GM19023 (cell line): Measurements from ENCODE around the gene IRF3.

Experiments used
- ATAC-seq: cut with Tn5 transposase; IDR thresholded peaks from one replicate; pipeline ENCODE4 v1.9.1; 2021; ENCODE audit warnings: mild to moderate bottlenecking, moderate library complexity; ENCODE audit not compliant: unreplicated experiment

The IRF3 gene

DNA sequence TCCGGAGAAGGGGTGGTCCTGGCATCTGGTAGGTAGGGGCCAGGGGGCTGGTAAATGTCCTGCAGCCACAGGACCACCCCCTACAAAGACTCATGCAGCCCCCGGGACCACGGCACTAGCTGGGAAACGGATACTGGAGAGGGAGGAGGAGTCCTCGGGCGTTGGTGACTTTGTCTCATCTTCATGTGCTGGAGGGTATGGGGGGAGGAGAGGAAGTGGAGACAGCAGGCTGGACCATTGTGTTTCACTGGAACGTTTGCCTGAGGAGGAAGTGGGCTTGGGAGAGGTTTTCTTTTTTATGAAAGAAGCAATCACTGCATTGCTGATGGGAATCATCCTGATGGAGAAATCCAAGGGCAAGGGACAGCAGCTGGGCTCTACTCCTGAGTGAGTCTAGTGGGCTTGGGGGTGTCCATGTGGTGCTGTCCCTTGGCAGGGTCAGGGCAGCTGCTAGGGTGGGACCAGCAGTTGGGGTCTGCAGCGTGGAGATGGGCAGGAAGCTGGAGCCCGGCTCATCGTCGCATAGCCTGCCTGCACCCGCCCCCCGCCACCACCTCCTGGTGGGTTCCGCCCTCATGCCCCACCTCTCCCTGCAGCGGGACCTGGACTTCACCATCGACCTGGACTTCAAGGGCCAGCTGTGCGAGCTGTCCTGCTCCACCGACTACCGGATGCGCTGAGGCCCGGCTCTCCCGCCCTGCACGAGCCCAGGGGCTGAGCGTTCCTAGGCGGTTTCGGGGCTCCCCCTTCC is 22.1 kb upstream of the IRF3 start:
- ATAC-seq: no peak

DNA sequence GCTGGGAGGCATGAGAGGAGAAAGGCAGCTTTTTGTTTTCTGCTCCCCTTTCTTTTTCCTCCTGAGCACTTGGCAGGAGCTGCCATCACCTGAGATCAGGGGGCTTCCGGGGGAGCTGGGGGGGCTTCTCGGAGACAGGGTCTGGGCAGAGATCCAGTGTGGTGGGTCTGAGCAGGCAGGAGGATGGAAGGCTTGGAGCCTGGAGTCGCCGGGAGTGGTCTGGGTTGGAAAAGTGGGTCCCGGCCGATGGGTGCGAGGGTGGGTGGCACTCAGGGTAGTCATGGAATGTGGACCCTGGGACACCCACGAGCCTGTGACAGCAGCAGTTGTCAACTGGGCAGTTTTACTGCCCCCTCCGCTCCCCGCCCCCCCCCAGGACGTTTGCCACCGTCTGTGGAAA is 21.5 kb upstream of the IRF3 start:
- ATAC-seq: no peak

DNA sequence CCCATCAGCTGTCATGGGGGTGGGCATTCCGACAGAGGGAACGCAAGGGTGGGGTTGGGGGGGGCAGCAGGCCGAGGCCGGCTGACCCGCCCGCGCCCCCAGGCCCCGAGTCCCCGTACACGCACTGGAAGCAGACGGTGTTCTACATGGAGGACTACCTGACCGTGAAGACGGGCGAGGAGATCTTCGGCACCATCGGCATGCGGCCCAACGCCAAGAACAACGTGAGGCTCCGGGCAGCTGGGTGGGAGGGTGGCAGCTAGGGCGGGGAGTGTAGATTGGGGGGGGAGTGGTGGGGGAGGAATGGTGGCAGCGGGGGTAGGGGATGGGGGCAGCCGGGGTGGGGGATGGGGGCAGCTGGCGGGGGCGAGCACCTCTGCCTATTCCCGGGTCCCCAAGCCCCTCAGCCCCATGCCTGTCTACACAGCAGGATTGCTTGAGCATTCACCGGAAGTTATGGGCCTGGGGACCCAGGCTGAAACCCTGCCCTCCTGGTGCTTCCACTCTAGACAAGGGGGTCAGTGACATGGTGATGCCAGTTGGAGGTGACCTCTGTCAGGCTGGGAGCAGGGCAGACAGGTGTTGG is 20.9 kb upstream of the IRF3 start:
- ATAC-seq: no peak

DNA sequence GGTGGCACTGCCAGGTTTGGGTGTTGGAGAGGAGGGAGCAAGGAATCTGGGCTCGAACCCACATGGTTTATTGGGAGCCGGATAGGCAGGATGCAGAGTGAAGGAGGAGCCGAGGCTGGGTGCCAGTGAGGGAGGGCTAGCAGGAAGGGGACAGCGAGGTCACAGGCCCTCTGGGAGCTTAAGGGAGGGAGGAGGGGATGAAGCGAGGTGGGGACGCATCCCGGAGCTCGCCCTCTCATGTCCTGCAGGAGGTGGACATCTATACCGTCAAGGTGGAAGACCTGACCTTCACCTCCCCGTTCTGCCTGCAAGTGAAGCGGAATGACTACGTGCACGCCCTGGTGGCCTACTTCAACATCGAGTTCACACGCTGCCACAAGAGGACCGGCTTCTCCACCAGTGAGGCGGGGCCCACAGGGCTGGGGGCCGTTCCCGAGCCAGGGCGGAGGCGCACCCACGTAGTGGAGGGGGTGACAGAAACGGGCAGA is 20.2 kb upstream of the IRF3 start:
- no peak for ATAC-seq

DNA sequence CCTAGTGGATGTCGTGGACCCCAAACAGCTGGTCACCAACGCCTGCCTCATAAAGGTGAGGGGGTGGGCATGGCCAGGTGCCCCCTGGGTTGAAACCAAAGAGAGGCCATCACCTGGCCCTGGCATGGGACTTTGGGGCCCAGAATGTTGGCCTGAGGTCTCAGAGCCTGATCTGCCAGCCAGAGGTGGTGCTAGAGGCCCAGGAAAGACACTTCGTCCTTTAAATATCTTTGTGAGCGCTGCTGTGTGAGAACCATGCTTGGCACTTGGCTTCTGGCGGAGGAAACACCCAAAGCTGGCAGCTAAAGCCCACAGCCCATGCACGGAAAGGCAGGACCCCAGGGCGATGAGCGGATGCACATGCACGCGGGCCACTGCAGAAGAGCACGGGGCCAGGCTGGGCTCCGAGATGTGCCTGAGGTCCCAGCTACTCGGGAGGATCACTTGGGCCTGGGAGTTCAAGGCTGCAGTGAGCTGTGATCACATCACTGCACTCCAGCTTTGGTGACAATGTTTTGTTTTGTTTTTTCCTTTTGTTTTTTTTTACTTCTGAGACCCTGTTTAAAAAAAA is 19.4 kb upstream of the IRF3 start:
- no peak for ATAC-seq

DNA sequence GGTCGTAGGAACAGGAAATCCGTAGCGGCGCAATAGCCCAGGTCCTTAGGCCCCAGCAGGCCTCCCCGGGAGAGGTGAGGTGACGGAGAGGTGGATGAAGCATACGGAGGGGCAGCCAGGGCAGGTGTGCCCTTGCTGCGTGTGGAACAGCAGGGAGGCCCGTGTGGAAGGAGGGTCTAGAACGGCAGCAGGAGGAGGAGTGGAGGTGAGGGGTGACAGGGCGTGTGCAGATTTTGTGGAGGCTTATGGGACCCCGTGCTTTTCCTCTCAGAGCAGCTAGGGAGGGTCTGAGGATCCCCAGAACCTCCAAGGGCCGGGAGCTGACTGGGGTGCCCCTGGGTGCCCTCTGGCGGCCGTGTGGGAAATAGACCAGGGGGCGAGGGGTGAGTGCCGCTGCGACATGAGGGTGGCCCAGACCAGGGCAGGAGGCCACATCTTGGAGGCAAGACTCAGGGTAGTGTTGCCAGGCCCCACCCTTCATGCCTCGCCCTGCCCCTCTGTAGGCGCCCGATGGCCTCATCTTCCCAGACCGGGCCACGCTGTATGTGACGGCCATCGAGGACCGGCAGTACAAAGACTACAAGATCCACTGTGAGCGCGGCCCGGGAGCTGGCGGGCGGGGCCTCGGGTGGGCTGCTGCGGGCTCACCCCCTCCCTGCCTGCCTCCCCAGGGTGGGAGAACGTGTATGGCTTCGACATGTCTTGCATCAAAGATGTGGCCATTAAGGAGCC is 18.8 kb upstream of the IRF3 start:
- no peak for ATAC-seq

DNA sequence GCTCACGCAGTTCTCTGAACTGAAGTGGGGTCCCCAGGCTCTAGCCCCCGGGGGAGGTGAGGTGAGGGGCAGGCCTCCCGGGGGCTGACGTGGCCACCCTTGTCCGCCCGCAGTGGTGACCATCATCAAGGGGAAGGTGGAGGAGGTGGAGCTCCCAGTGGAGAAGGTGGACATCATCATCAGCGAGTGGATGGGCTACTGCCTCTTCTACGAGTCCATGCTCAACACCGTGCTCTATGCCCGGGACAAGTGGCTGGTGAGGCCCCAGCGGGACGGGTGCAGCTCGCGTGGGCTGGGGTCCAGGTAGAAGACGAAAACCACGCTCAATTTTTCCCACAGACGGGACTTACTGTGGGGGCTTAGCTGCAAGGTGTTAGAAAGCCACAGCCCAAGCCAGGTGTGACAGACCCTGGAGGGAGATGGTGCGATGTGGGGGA is 18.2 kb upstream of the IRF3 start:
- ATAC-seq: no peak

DNA sequence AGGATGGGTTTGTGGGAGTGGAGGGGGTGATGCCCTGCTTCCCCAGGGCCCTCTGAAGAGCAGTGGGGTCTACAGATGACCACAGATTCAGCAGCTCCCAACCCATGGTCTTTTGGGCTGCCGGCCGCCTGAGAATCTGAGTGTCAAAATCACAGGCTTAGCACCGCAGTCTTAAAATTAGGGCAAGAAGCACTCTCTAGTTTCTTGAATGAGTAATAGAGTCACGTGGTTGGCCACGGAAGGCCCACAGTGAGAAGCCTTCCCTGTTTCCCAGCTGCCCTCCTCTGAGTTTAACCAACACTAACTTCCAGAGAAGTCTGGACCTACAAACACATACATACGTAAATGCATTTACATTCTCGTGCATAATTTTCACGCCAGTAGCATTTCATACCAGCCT is 16.6 kb upstream of the IRF3 start:
- ATAC-seq: no peak

DNA sequence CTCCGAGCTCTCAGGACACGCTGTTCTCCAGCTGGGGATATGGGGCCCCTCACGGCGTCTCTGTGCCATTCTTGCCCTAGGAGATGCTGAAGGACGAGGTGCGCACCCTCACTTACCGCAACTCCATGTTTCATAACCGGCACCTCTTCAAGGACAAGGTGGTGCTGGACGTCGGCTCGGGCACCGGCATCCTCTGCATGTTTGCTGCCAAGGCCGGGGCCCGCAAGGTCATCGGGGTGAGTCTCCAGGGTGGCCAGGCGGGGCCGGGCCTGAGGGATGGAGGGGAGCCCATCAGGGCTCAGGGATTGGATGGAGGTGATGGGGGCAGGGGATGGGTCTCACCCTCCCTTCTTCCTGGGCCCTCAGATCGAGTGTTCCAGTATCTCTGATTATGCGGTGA is 16.2 kb upstream of the IRF3 start:
- ATAC-seq: no peak

DNA sequence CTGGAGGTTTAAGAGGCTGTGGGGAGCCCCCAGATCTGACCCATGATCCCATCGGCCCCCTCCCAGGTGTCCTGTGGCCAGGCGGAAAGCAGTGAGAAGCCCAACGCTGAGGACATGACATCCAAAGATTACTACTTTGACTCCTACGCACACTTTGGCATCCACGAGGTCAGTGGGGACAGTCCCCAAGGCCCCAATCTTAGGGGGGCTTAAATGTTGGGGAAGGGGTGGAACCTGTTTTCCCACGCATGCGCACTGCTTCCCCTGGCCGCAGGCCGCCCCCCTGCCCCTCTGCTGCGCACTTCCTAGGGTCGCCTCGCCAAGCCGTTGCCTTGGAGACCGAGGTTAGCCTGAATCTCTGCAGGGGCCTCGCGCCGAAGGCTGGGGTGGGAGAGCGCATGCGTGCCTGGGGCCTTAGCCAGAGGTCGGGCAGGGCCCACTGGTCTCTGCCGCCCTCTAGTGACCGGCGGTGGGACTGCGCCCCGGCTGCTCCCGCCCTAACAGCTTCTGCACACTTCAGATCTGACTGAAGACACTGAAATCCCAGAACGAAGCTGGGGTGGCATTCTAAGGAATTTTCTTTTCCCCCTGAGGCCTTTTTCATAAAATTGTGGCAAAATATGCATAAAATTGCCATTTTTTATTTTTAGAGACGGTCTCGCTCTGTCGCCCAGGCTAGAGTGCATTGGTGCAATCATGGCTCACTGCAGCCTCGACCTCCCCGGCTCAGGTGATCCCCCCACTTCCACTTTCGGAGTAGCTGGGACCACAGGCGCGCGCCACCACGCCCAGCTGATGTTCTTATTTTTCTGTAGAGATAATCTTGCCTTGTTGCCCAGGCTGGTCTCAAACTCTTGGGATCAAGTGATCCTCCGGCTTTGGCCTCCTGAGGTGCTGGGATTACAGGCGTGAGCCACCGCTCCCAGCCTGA is 15.0 kb upstream of the IRF3 start:
- ATAC-seq: no peak

DNA sequence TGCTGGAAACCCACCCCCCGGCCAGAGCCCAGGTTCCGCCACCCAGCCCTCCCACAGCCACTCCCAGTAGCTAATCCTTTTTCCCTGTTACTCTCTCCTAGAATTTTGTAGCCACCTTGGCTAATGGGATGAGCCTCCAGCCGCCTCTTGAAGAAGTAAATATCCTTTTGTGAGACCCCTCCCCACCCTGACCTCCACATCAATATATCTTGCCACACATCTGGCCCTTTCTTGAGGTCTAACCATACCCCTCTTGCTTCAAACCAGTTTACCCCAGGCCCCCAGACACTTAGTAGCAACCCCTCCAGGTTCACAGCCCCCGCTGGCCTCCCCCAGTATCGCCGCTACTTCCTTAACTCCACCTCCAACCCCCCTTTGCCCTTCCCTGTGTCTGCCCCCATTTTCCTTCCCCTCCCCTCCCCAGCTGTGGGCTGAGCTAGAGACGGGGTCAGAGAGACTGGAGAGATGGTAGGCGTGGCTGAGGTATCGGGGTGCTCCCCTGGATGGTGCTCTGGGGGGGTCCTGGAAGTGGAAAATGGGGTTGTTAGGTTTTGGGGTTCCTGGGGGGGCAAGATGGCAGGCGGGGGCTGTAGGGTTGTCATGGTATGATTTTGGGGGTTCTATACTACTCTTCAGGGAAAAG is 14.2 kb upstream of the IRF3 start:
- no peak for ATAC-seq

DNA sequence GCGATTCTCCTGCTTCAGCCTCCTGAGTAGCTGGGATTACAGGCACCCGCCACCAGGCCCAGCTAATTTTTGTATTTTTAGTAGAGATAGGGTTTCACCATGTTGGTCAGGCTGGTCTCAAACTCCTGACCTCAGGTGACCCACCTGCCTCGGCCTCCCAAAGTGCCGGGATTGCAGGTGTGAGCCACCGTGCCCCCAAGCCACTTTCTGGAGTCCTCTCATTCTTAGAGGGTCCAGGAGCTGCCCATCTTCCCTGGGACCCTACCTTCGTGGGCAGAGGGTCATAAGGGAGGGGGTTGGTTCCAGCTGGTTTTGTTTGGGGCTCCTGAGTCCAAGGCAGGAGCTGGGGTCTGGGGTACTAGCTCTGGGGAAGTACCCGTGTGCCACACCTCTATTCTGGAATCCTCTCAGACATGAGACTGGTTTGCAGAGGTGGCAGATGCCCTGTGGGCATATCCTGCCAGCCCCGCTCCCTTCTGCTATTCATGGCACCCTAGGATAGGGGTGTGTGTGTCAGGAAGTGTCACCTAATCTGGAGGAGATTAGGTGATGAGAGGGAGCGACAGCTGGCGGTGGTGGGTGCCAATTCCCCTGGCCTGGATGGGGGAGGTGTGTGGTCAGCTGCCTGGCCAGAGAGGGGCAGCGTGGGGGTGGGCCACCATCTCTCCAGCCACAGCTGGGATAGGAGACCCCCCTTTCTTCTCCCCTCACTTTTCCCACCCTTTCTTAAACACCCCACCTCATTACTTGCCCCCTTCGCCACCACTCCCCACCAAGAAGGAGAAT is 13.5 kb upstream of the IRF3 start:
- ATAC-seq: no peak

DNA sequence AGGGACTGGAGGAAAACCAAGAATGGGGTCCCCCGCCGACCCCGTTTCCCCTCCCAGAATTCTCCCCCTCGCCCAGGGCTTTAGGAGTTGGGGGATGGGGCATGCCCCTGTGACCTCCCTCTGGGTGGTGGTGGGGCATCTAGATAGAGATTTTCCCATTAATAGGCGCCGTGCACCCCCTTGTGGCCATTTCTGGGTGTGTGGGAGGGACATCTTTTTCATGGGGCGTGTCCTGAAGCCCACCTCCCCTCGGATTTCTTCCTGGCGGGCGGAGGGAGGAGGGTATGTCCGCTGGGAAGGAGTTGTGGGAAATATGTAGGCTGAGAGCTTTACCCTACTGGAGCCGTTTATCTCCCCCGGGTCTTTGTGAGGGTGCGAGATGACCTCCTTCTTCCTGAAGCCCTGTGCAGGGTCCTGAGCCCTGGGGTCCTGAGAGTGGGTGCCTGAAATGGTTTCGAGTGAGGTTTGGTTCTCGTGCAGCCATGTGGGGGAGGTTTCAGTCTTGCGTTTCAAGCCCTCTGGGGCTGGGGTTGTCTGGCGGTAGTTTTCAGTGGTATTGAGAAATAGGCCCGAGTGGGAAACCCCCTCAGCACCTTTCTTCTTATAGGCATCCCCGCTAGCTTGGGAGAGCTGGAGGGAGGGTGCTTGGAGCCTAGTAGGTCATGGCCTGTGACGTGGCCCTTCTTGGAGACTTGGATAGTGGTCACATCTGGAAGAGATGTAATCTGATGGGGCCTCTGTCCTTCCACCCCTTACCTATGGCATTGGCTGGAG is 12.4 kb upstream of the IRF3 start:
- ATAC-seq: no peak

DNA sequence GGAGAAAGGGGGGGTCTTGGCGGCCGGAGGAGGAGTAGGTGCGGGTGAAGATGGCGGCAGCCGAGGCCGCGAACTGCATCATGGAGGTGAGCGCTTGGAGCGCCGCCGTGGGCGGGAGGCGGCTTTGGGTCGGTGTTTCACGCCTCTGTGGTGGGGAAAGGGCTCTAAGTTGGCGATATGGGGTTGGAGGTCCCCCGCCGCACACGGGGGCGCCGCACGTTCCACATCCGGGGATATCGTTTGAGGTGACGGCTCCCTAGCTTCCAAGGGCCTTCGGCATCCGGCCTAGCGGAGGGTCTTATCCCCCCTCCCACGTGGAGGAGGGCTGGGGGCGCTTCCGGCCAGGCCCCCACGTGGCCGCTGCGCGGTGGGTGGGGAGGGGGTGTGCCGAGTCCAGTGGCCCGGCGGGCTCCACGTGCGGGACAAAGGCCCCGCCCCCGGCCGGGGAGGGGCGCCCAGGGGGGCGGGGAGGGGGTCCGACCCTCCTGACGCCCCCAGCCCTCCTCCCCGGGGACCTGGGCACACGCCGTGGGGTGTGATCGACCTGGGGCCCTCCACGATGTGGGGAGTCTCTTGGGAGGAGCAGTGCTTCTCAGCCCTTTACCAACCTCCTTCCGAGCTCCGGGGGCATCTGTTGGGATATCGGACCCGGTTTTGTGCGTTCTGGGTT is 11.7 kb upstream of the IRF3 start, which contains the start of gene PRMT1:
Gene PRMT1, plus strand, starts transcription at position 41 of the 670 bp plus-strand sequence. Its CDS starts 10 bp downstream, at position 51.
- ATAC-seq: no peak

DNA sequence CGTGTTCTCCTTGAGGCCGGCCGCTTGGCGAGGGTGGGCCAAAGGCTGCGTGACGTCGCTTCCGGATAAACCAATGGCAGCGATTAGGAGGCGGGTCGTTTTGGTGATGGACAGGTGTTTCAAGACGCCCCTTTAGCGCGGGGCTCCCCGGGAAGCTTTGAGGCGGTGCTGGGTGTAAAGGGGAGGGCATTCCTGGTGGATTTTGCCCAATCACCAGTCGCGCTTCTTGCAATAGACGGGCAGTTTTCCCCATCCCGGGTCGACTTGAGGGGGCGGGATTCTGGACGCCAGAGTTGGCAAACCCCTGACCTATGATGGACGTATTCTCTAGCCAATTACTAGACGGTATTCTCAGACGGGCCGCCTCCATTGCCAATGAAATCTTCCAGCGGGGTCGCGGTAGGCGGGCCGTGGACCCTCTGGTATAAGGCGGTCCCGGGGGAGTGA is 11.2 kb upstream of the IRF3 start:
- ATAC-seq: peak; percentile 69

DNA sequence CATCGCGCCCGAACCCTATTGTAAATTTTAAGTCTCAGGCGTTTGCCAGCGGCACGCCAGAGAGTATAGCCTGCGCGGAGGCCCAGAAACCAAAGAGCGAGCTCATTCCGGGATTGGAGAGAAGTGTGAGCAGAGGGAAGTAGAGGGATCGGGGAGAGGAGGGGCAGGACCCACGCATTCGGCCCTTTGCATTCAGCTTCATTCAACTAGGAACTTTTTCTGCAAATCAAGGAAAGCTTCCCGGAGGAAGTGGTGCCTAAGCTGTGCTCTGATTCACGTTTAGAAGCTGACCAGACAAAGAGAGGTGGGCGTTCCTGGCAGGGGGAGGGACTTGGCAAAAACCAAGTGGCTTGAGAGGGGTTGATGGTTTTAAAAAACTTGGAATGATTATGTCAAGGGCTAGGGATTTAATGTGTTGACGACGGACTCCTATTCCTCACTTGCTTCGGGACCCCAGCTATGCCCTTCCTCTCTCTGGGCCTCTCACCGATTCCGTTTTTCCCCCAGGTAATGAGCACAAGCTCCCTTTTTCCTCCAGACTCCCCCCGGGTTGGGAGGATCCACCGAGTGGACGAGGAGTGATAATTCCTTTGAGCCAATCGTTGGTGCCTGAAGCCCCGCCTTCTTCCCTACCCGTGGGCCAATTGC is 10.6 kb upstream of the IRF3 start:
- no peak for ATAC-seq
